B cell (primary cell): ENCODE data around the gene SEMA4G. TPM values are rescaled to one million over a fixed set of nuclear protein-coding genes. Genes with fewer than 3 reads are reported as not detected.

Experiments
- ATAC-seq: fragments of 200-7000 bp; cut with Tn5 transposase; one replicate; pipeline ENCODE4 v1.10.0; 2021; ENCODE audit warnings: low read depth, mild to moderate bottlenecking, moderate number of reproducible peaks, moderate library complexity
- CTCF ChIA-PET: fragments of 350-600 bp; sonication (Branson Sonifier 250); formaldehyde crosslinking; loops from one replicate; lab custom pipeline; 2021; ENCODE audit warnings: antibody characterized with exemption, inconsistent platforms; lab: Charles Lee
- POLR2A ChIA-PET: fragments of 350-600 bp; sonication (Branson Sonifier 250); formaldehyde crosslinking; loops from one replicate; lab custom pipeline; 2021; ENCODE audit warnings: antibody characterized with exemption; lab: Charles Lee
- DNase-seq: peaks from one replicate; pipeline ENCODE4 v3.0.0; 2013
- H2AFZ ChIP-seq: 2 replicates; pipeline ENCODE4 v1.6.1; 2012; ENCODE audit warnings: mild to moderate bottlenecking, low read depth, low read length; ENCODE audit not compliant: insufficient read depth, poor library complexity, severe bottlenecking
- H3K27ac ChIP-seq, 2 donors: 1 replicate in 1 of 2; 2 replicates in 1 of 2; pipeline ENCODE4 v1.5.1; 2012 to 2013; ENCODE audit warnings: low read length in 2 of 2, mild to moderate bottlenecking in 2 of 2, moderate library complexity in 1 of 2
- H3K27me3 ChIP-seq, 4 experiments: fragments of 200-600 bp in 1 of 4; sonication (generic) in 1 of 4; replicated peaks in 1 of 4; 1 replicate in 2 of 4; 2 replicates in 2 of 4; pipeline versions ENCODE4 v1.6.1 to v1.7.0; 2013 to 2016; ENCODE audit warnings: low read length in 3 of 4, mild to moderate bottlenecking in 2 of 4, mixed read lengths in 1 of 4, moderate library complexity in 1 of 4; ENCODE audit not compliant: insufficient read depth in 4 of 4, control insufficient read depth in 3 of 4; ENCODE audit errors: control extremely low read depth in 1 of 4
- H3K36me3 ChIP-seq, 2 experiments: replicated peaks in 1 of 2; 1 replicate in 1 of 2; 2 replicates in 1 of 2; pipeline versions ENCODE4 v1.6.1 to v1.7.1; 2013; ENCODE audit warnings: low read length in 1 of 2; ENCODE audit not compliant: insufficient read depth in 2 of 2, control insufficient read depth in 1 of 2; ENCODE audit errors: control extremely low read depth in 1 of 2, extremely low read depth in 1 of 2
- H3K4me1 ChIP-seq, 2 donors: fragments of 200-600 bp in 1 of 2; sonication (generic) in 1 of 2; 1 replicate in 1 of 2; 2 replicates in 1 of 2; pipeline versions ENCODE4 v1.5.1 to v1.6.1; 2013 to 2017; ENCODE audit warnings: low read length in 2 of 2; ENCODE audit not compliant: control insufficient read depth in 2 of 2, insufficient read depth in 2 of 2
- H3K4me2 ChIP-seq: replicated peaks from 2 replicates; pipeline ENCODE3; 2012; ENCODE audit warnings: mild to moderate bottlenecking, low read depth, low read length; ENCODE audit not compliant: poor library complexity, severe bottlenecking
- H3K4me3 ChIP-seq, 5 experiments: fragments of 200-600 bp in 1 of 5; sonication (generic) in 1 of 5; 1 replicate in 3 of 5; 2 replicates in 2 of 5; pipeline versions ENCODE4 v1.5.1 to v1.7.0; 2011 to 2016; ENCODE audit warnings: low read length in 4 of 5, mild to moderate bottlenecking in 4 of 5, low read depth in 2 of 5, control low read depth in 1 of 5, moderate library complexity in 1 of 5; ENCODE audit not compliant: insufficient read depth in 1 of 5; ENCODE audit errors: control extremely low read depth in 1 of 5, extremely low read depth in 1 of 5
- H3K79me2 ChIP-seq: fragments of 200-600 bp; sonication (generic); one replicate; pipeline ENCODE4 v1.6.0; 2016; ENCODE audit warnings: low read length; ENCODE audit not compliant: control insufficient read depth, insufficient read depth
- H3K9ac ChIP-seq: fragments of 200-600 bp; sonication (generic); 2 replicates; pipeline ENCODE4 v1.6.1; 2017; ENCODE audit warnings: mild to moderate bottlenecking, low read length, moderate library complexity
- H3K9me3 ChIP-seq, 3 donors: one replicate each; pipeline versions ENCODE4 v1.6.1 to v1.7.1; 2013; ENCODE audit warnings: low read length in 2 of 3; ENCODE audit not compliant: control insufficient read depth in 2 of 3, insufficient read depth in 1 of 3; ENCODE audit errors: control extremely low read depth in 1 of 3
- H4K20me1 ChIP-seq: 2 replicates; pipeline ENCODE4 v1.6.0; 2012; ENCODE audit warnings: mild to moderate bottlenecking, low read length; ENCODE audit not compliant: insufficient read depth, control insufficient read depth, poor library complexity, severe bottlenecking
- H3K27ac Mint-ChIP-seq: one replicate; pipeline ENCODE4 v1.8.0; 2021; ENCODE audit warnings: mixed read lengths
- H3K27me3 Mint-ChIP-seq: one replicate; pipeline ENCODE4 v1.8.0; 2021; ENCODE audit warnings: mixed read lengths
- H3K4me1 Mint-ChIP-seq: one replicate; pipeline ENCODE4 v1.8.0; 2021; ENCODE audit warnings: mixed read lengths
- H3K4me3 Mint-ChIP-seq: one replicate; pipeline ENCODE4 v1.8.0; 2021; ENCODE audit warnings: mixed read lengths
- H3K9me3 Mint-ChIP-seq: one replicate; pipeline ENCODE4 v1.8.0; 2022; ENCODE audit warnings: mixed read lengths; ENCODE audit not compliant: insufficient read depth
- EZH2 ChIP-seq: IDR thresholded peaks from 2 replicates; pipeline ENCODE4 v1.6.1; 2012; ENCODE audit warnings: borderline replicate concordance, low read depth, mild to moderate bottlenecking, moderate library complexity, low read length; ENCODE audit not compliant: insufficient read depth, poor library complexity, severe bottlenecking
- WGBS: methylation state at CpG from one replicate; pipeline ENCODE4 v1.1.5; 2013; ENCODE audit warnings: missing lambda C conversion rate; ENCODE audit not compliant: insufficient coverage; 5-methylcytosine and 5-hydroxymethylcytosine counted together
- intact Hi-C: fragments of 100-400 bp; cut with micrococcal nuclease; formaldehyde crosslinking; loops from one replicate; pipeline ENCODE4 v1.10.0; 2022
- polyA plus RNA-seq: library from polyadenylated mRNA; depleted of rRNA; stranded (reverse); fragments of >200 nt; gene quantifications from 2 replicates; pipeline ENCODE4 v1.2.3, GENCODE V29; 2012
- total RNA-seq, 2 donors: library from RNA; stranded (reverse); fragments of 120-200 nt in 1 of 2; gene quantifications; 1 replicate in 1 of 2; 2 replicates in 1 of 2; pipeline versions ENCODE4 v1.2.3 to v1.2.4, GENCODE V29; 2013 to 2022
- TF ChIP-seq, protein P1 (sequence below): fragments of 200-600 bp; IDR thresholded peaks from one replicate; pipeline ENCODE4 v1.8.0; 2022; ENCODE audit warnings: antibody characterized with exemption, mild to moderate bottlenecking

Gene SEMA4G
- total and polyA plus RNA-seq, 2 donors (not counting 1 experiment from before 2014, with no cell fraction given): 0.84 to 0.96 TPM

DNA sequence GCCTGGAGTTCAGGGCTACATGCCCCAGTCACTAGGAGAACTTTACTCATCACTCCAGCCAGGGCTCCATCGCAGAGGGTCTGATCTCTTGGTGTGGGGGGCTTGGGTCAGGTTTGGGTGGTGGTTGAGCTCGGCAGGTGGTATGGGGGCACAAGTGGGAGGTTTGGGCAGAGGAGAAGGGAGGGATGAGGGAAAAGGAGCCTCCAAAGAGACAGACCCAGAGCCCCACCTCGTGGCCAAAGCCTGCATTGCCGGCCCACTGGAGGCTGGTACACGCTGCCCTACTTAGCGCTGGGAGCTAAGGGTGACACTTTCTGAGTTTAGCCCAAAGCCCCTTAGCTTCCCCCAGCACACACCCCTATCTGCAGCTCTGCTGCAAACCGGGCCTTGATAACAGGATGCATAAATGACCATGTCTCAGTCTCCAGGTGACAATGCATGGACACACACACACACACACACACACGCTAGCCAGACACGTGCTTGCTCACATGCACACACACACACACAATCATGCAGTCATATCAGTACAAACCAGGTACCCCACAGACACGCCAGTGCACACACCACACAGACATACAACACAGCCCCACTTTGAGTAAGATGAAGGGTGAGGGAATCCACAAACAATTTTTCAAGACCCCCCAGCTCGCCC, 45.1 kb downstream of the SEMA4G start:
- TF ChIP-seq, protein P1, sequence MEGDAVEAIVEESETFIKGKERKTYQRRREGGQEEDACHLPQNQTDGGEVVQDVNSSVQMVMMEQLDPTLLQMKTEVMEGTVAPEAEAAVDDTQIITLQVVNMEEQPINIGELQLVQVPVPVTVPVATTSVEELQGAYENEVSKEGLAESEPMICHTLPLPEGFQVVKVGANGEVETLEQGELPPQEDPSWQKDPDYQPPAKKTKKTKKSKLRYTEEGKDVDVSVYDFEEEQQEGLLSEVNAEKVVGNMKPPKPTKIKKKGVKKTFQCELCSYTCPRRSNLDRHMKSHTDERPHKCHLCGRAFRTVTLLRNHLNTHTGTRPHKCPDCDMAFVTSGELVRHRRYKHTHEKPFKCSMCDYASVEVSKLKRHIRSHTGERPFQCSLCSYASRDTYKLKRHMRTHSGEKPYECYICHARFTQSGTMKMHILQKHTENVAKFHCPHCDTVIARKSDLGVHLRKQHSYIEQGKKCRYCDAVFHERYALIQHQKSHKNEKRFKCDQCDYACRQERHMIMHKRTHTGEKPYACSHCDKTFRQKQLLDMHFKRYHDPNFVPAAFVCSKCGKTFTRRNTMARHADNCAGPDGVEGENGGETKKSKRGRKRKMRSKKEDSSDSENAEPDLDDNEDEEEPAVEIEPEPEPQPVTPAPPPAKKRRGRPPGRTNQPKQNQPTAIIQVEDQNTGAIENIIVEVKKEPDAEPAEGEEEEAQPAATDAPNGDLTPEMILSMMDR: peak; percentile 75
- TF ChIP-seq EZH2: no peak
- no peak overlapping the region for H3K4me3 ChIP-seq
- Mint-ChIP-seq H3K9me3 (no peaks in the 10 kb centered on the region), H3K27me3 (peaks cover 35% of the 10 kb centered on the region), H3K27ac (peak overlapping the region; percentile 1), H3K4me3 (no peak overlapping the region), H3K4me1 (peaks cover 25% of the 10 kb centered on the region)
- H3K9me3 ChIP-seq: no peaks in the 10 kb centered on the region
- CTCF ChIA-PET: interaction anchor here (0.8 to 7.0 kb wide), 25 partner anchors 9 to 136 kb away, joined by 3 to 70 read pairs (median 4); partner anchors contain the start of genes LZTS2, MRPL43, PDZD7 and SEMA4G
- H3K79me2 ChIP-seq: no peaks in the 10 kb centered on the region
- no peak overlapping the region for H3K9ac ChIP-seq
- peaks cover 24 to 30% of the 10 kb centered on the region in 2 donors for H3K4me1 ChIP-seq
- 29% methylated on average over 8 of the region's 11 CpGs for WGBS
- ATAC-seq (peak; percentile 57), DNase-seq (peak; percentile 79)
- H3K36me3 ChIP-seq: no peaks in the 10 kb centered on the region
- no peak overlapping the region for H3K27ac ChIP-seq
- no peak overlapping the region for H2AFZ ChIP-seq
- intact Hi-C loops: loop anchor here (5.0 kb wide), 1 partner anchor 342 kb away; no protein-coding TSS in a partner anchor
- no peaks in the 10 kb centered on the region for H4K20me1 ChIP-seq
- POLR2A ChIA-PET: interaction anchor here (0.6 kb wide), 1 partner anchor 276 kb away, joined by 3 read pairs; no protein-coding TSS in a partner anchor
- H3K4me2 ChIP-seq: no peak overlapping the region
- H3K27me3 ChIP-seq: peaks cover 0 to 46% (median 24%) of the 10 kb centered on the region in 4 experiments

DNA sequence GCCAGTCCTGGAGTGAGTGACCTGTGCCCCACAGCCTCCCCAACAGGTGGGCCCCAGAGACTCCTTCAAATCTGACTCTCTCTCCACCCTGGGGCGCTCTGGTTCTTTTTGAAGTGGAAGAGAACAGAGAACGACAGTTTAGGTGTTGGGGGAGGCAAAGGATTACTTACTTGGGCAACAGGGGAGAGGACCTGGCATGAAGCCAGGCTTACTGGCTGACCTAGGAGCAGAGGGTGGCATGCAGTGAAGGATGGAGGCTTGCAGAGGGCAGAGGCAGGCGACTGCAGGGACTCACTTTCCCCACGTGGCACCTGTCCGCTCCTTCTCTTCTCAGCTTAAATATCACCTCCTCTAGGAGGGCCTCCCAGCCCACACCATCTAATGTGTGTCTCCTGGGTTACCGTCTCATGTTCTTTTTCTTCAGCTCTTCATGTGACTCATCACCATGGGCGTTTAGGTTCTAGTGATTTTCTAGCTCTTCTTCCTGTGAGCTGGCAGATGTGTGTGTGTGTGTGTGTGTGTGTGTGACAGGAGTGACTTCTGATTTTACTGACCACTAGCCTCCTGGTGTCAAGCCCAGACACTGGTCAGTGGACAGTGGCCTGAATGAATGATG, 45.8 kb downstream of the SEMA4G start:
- H3K36me3 ChIP-seq: no peaks in the 10 kb centered on the region
- Mint-ChIP-seq H3K27ac (no peak overlapping the region), H3K9me3 (no peaks in the 10 kb centered on the region), H3K4me1 (peaks cover 26% of the 10 kb centered on the region), H3K4me3 (no peak overlapping the region), H3K27me3 (peaks cover 38% of the 10 kb centered on the region)
- H3K4me1 ChIP-seq: peaks cover 24 to 30% of the 10 kb centered on the region in 2 donors
- ChIA-PET POLR2A (no interaction called here), CTCF (interaction anchor here (0.8 to 7.0 kb wide), 23 partner anchors 9 to 137 kb away, joined by 3 to 70 read pairs (median 4); partner anchors contain the start of genes LZTS2, MRPL43, PDZD7 and SEMA4G)
- H3K27ac ChIP-seq: no peak overlapping the region
- H4K20me1 ChIP-seq: no peaks in the 10 kb centered on the region
- H3K27me3 ChIP-seq: peaks cover 0 to 46% (median 24%) of the 10 kb centered on the region in 4 experiments
- H3K9ac ChIP-seq: no peak overlapping the region
- no peak for DNase-seq
- intact Hi-C loops: loop anchor here (5.0 kb wide), 1 partner anchor 343 kb away; no protein-coding TSS in a partner anchor
- no peak for ATAC-seq
- 60% methylated on average over 4 of the region's 7 CpGs for WGBS
- H2AFZ ChIP-seq: no peak overlapping the region
- no peak overlapping the region for H3K4me3 ChIP-seq
- TF ChIP-seq, protein P1: no peak
- no peak for TF ChIP-seq EZH2
- no peaks in the 10 kb centered on the region for H3K79me2 ChIP-seq
- no peak overlapping the region for H3K4me2 ChIP-seq
- H3K9me3 ChIP-seq: no peaks in the 10 kb centered on the region
